Osteoblast (primary cell): ENCODE results near the gene CHN1. TPM values are rescaled to one million over a fixed set of nuclear protein-coding genes. Genes with fewer than 3 reads are reported as not detected.

Experiments
- DNase-seq: peaks from one replicate; pipeline ENCODE4 v3.0.0; 2011; ENCODE audit warnings: low spot score, mixed read lengths; ENCODE audit not compliant: insufficient read length; ENCODE audit errors: missing footprints
- H2AFZ ChIP-seq: 2 replicates; pipeline ENCODE4 v1.6.0; 2011; ENCODE audit warnings: mild to moderate bottlenecking, low read length
- H3K27ac ChIP-seq: 2 replicates; pipeline ENCODE4 v1.5.1; 2011; ENCODE audit warnings: mild to moderate bottlenecking, low read depth, low read length, moderate library complexity
- H3K27me3 ChIP-seq: 2 replicates; pipeline ENCODE4 v1.6.0; 2012; ENCODE audit warnings: mild to moderate bottlenecking, control low read depth, inconsistent platforms, low read length, moderate library complexity; ENCODE audit not compliant: insufficient read depth
- H3K36me3 ChIP-seq: 2 replicates; pipeline ENCODE4 v1.5.1; 2011; ENCODE audit warnings: mild to moderate bottlenecking, low read length, control low read depth, moderate library complexity; ENCODE audit not compliant: insufficient read depth
- H3K4me1 ChIP-seq: 2 replicates; pipeline ENCODE4 v1.5.1; 2011; ENCODE audit warnings: mild to moderate bottlenecking, low read length, control low read depth, moderate library complexity; ENCODE audit not compliant: insufficient read depth
- H3K4me2 ChIP-seq: 2 replicates; pipeline ENCODE4 v1.6.0; 2011; ENCODE audit warnings: mild to moderate bottlenecking, low read length; ENCODE audit not compliant: insufficient read depth
- H3K4me3 ChIP-seq: fragments of 200-600 bp; sonication (generic); 3 replicates; pipeline ENCODE4 v1.5.1; 2012; ENCODE audit warnings: mild to moderate bottlenecking, low read length, inconsistent platforms; ENCODE audit not compliant: insufficient read depth
- H3K79me2 ChIP-seq: 2 replicates; pipeline ENCODE4 v1.6.0; 2012; ENCODE audit warnings: mild to moderate bottlenecking, low read length, control low read depth, inconsistent platforms; ENCODE audit not compliant: insufficient read depth
- H3K9me3 ChIP-seq: 2 replicates; pipeline ENCODE4 v1.5.1; 2011; ENCODE audit warnings: low read depth, low read length, control low read depth
- H4K20me1 ChIP-seq: 2 replicates; pipeline ENCODE4 v1.6.0; 2012; ENCODE audit warnings: mild to moderate bottlenecking, low read length, control low read depth; ENCODE audit not compliant: insufficient read depth
- total RNA-seq: library from RNA; depleted of rRNA; stranded (reverse); fragments of >200 nt; gene quantifications from 2 replicates; pipeline ENCODE4 v1.2.3, GENCODE V29; 2012
- TF ChIP-seq, protein P1 (sequence below): IDR thresholded peaks from 2 replicates; pipeline ENCODE4 v1.5.1; 2011; ENCODE audit warnings: mild to moderate bottlenecking, low read depth, low read length, moderate library complexity; ENCODE audit errors: extremely low read depth

The CHN1 gene
- total RNA-seq, 1 donor = 33.7 TPM

DNA sequence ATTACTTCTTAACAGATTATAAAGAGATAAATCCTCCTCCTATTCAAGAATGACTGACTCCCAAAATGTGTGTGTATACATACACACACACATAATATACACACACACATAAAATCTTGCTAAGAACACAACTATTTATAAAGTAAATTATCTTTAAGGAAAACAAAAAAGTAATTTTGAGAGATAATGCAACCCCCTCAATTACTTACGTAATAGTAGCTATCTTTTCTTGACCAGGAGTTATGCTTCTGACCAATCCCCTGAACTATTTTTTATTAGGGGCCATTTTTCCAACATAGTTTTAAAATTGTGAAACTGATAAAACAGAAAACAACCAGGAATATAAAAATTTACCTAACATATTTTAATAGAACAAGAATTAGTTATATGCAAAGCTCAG is 127.9 kb downstream of the CHN1 start:
- H2AFZ ChIP-seq = no peak overlapping the region
- no peak overlapping the region for H3K4me2 ChIP-seq

DNA sequence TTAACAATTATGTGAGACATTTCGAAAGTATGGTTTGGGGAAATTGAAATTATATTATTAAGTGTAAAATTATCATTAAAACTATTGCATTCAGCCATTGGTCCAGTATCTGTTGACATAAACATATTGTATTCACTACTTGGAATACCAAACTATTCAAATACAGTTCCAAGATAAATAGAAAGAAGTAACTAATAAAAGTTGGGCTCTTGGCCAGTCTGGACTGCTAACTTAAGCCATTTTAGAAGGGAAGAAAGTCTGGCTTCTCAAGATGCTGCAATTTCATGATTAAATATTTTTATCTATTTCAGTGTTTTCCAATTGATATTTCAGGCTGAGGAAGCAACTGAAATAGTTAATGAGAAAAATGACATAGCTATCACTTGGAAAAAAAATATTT is 131.1 kb downstream of the CHN1 start:
- no peaks in the 10 kb centered on the region for H3K79me2 ChIP-seq
- H3K4me2 ChIP-seq = no peak overlapping the region
- no peak for DNase-seq
- no peak overlapping the region for H3K4me3 ChIP-seq
- TF ChIP-seq, protein P1, sequence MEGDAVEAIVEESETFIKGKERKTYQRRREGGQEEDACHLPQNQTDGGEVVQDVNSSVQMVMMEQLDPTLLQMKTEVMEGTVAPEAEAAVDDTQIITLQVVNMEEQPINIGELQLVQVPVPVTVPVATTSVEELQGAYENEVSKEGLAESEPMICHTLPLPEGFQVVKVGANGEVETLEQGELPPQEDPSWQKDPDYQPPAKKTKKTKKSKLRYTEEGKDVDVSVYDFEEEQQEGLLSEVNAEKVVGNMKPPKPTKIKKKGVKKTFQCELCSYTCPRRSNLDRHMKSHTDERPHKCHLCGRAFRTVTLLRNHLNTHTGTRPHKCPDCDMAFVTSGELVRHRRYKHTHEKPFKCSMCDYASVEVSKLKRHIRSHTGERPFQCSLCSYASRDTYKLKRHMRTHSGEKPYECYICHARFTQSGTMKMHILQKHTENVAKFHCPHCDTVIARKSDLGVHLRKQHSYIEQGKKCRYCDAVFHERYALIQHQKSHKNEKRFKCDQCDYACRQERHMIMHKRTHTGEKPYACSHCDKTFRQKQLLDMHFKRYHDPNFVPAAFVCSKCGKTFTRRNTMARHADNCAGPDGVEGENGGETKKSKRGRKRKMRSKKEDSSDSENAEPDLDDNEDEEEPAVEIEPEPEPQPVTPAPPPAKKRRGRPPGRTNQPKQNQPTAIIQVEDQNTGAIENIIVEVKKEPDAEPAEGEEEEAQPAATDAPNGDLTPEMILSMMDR = no peak
- H3K4me1 ChIP-seq = no peaks in the 10 kb centered on the region
- H2AFZ ChIP-seq = no peak overlapping the region
- no peaks in the 10 kb centered on the region for H3K36me3 ChIP-seq
- H3K9me3 ChIP-seq = no peaks in the 10 kb centered on the region
- H3K27me3 ChIP-seq = no peaks in the 10 kb centered on the region
- H4K20me1 ChIP-seq = no peaks in the 10 kb centered on the region
- H3K27ac ChIP-seq = no peak overlapping the region

More for the DNA sequence above, 127.9 kb downstream of the CHN1 start:
- no peak for DNase-seq
- TF ChIP-seq, protein P1 = no peak
- Histone ChIP-seq H3K4me1 (no peaks in the 10 kb centered on the region), H3K36me3 (no peaks in the 10 kb centered on the region), H3K79me2 (no peaks in the 10 kb centered on the region), H3K9me3 (no peaks in the 10 kb centered on the region), H3K4me3 (no peak overlapping the region), H3K27me3 (no peaks in the 10 kb centered on the region), H3K27ac (no peak overlapping the region), H4K20me1 (no peaks in the 10 kb centered on the region)

DNA sequence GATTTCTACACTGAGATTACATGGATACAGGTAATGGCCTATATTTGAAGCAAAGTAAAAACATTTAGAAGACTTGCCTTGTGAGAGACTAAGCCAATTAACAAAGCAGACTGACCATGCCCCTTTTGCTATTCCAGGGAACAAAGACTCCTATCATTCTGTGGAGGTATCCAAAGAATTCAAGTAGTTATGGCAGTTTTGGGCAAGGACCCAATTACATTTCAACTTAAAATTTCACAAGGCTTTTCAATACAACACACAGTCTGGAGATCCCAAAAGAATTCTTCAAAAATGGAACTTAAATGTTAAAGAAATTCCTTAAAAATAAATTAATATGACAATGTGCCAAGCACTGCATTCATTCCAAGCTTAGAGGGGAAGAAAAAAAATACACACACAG is 131.7 kb downstream of the CHN1 start:
- Histone ChIP-seq H2AFZ (no peak overlapping the region), H3K4me1 (no peaks in the 10 kb centered on the region), H3K36me3 (no peaks in the 10 kb centered on the region), H4K20me1 (no peaks in the 10 kb centered on the region), H3K4me3 (no peak overlapping the region), H3K9me3 (no peaks in the 10 kb centered on the region), H3K4me2 (no peak overlapping the region), H3K79me2 (no peaks in the 10 kb centered on the region), H3K27me3 (no peaks in the 10 kb centered on the region), H3K27ac (no peak overlapping the region)
- TF ChIP-seq, protein P1 = no peak
- no peak for DNase-seq

DNA sequence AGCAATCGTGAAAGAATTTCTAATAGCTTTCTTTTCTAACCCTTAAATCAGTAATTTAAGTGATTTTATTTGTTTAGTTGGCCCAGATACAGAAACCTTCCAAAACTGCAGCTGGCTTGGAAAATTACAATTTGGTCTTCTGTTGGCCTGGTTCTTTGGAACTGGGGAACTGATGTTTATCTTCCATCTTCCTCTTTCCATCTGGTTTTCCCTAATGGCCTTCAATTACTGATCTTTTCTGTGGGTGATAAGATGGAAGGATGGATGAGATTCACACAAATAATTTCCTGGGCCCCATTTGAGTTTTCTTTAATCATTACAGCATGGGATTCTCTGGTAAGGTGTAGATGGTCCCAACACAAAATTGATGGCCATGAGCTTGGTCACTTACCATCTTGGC is 134.4 kb downstream of the CHN1 start:
- no peaks in the 10 kb centered on the region for H3K4me1 ChIP-seq
- no peaks in the 10 kb centered on the region for H3K27me3 ChIP-seq
- H2AFZ ChIP-seq = no peak overlapping the region
- TF ChIP-seq, protein P1 = no peak
- H3K36me3 ChIP-seq = no peaks in the 10 kb centered on the region
- no peak overlapping the region for H3K4me2 ChIP-seq
- no peaks in the 10 kb centered on the region for H3K79me2 ChIP-seq
- no peak for DNase-seq
- no peak overlapping the region for H3K4me3 ChIP-seq
- H4K20me1 ChIP-seq = no peaks in the 10 kb centered on the region
- no peaks in the 10 kb centered on the region for H3K9me3 ChIP-seq
- no peak overlapping the region for H3K27ac ChIP-seq
